Upper lobe of left lung (tissue), 4 donors: Measurements from ENCODE around the gene CDH12.

Source experiments
- POLR2A ChIP-seq, 4 donors: fragments of 450-650 bp; IDR thresholded peaks; one replicate each; pipeline ENCODE4 v1.5.1; 2016 to 2017; ENCODE audit warnings: antibody characterized with exemption in 4 of 4, mild to moderate bottlenecking in 2 of 4
- POLR2AphosphoS5 ChIP-seq, 2 donors: sonication (generic); formaldehyde crosslinking; IDR thresholded peaks; one replicate each; pipeline ENCODE4 v1.5.1; 2017; ENCODE audit warnings: antibody characterized with exemption in 2 of 2
- TF ChIP-seq, protein P1 (sequence below), 6 experiments: fragments of 450-650 bp in 4 of 6; fragments of 200-600 bp in 2 of 6; sonication (generic) in 2 of 6; IDR thresholded peaks; one replicate each; pipeline ENCODE4 v1.5.1; 2016 to 2019; ENCODE audit warnings: antibody characterized with exemption in 6 of 6

DNA sequence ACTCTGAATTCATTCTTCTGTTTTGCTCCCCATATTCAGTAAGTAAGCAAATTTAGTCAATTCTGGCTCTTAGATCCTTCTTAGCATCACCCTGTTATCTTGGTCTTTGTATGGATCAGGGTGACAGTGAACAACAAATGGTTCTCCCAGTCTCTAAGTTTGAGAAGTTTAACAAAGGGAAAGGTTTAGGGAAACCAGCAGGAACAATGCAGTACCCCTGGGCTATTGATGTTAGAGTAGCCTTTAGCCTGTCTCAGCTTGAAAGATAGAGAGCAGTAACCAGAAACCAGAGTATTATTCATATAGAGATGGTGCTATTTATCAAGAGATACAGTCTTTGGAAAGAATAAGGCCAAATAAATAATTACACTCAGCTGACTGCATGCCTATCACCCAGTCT lies 241.8 kb downstream of the CDH12 start:
- TF ChIP-seq POLR2AphosphoS5 (IDR thresholded peaks at IDR 0.05) (no peak), POLR2A (IDR thresholded peaks at IDR 0.05) (no peak)
- TF ChIP-seq, protein P1, sequence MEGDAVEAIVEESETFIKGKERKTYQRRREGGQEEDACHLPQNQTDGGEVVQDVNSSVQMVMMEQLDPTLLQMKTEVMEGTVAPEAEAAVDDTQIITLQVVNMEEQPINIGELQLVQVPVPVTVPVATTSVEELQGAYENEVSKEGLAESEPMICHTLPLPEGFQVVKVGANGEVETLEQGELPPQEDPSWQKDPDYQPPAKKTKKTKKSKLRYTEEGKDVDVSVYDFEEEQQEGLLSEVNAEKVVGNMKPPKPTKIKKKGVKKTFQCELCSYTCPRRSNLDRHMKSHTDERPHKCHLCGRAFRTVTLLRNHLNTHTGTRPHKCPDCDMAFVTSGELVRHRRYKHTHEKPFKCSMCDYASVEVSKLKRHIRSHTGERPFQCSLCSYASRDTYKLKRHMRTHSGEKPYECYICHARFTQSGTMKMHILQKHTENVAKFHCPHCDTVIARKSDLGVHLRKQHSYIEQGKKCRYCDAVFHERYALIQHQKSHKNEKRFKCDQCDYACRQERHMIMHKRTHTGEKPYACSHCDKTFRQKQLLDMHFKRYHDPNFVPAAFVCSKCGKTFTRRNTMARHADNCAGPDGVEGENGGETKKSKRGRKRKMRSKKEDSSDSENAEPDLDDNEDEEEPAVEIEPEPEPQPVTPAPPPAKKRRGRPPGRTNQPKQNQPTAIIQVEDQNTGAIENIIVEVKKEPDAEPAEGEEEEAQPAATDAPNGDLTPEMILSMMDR (IDR thresholded peaks at IDR 0.05): no peak
